ENCODE measurements around the gene CSNK2A1. TPM values are rescaled to one million over a fixed set of nuclear protein-coding genes. Genes with fewer than 3 reads are reported as not detected.

CSNK2A1 gene
- total RNA-seq, 4 donors from 2014 or later = 67.5 to 86.3 (median 78.9) TPM

GRCh38 chr20:504632-505075 is 38.9 kb downstream of the CSNK2A1 start:
- DNase-seq = no peak
- TF ChIP-seq CTCF (IDR thresholded peaks at IDR 0.05) = no peak
- TF ChIP-seq POLR2A (IDR thresholded peaks at IDR 0.05) = no peak

GRCh38 chr20:503048-503737 is 40.4 kb downstream of the CSNK2A1 start:
- Histone ChIP-seq H3K27ac (no peak overlapping the region), H3K9me3 (no peaks in the 10 kb centered on the region), H3K36me3 (peaks cover 21 to 98% (median 37%) of the 10 kb centered on the region in 3 donors), H3K27me3 (no peaks in the 10 kb centered on the region), H3K4me3 (no peak overlapping the region), H3K4me1 (peaks cover 0 to 13% (median 0%) of the 10 kb centered on the region in 3 donors)
- WGBS, 2 donors = 95 to 97% methylated on average over 11 of the region's 11 CpGs
- no peak for TF ChIP-seq POLR2A (IDR thresholded peaks at IDR 0.05)
- intact Hi-C loops (cut with DNase I) = no loop called here
- DNase-seq = no peak

More at GRCh38 chr20:504632-505075, 38.9 kb downstream of the CSNK2A1 start:
- H3K4me1 ChIP-seq = peaks cover 0 to 28% (median 0%) of the 10 kb centered on the region in 3 donors
- no peak overlapping the region for H3K4me3 ChIP-seq
- 52 to 79% methylated on average over 3 of the region's 3 CpGs for WGBS, 2 donors
- intact Hi-C loops (cut with DNase I) = no loop called here
- H3K27ac ChIP-seq = no peak overlapping the region
- no peaks in the 10 kb centered on the region for H3K9me3 ChIP-seq
- H3K27me3 ChIP-seq = no peaks in the 10 kb centered on the region
- peaks cover 13 to 88% (median 34%) of the 10 kb centered on the region in 3 donors for H3K36me3 ChIP-seq

GRCh38 chr20:497979-498378 is 45.6 kb downstream of the CSNK2A1 start:
- intact Hi-C loops (cut with DNase I) = no loop called here
- Histone ChIP-seq H3K27me3 (no peaks in the 10 kb centered on the region), H3K36me3 (peaks cover 11 to 94% (median 20%) of the 10 kb centered on the region in 3 donors), H3K4me3 (no peak overlapping the region), H3K27ac (no peak overlapping the region), H3K9me3 (no peaks in the 10 kb centered on the region), H3K4me1 (peaks cover 0 to 28% (median 5%) of the 10 kb centered on the region in 3 donors)
- WGBS, 2 donors = 92 to 100% methylated on average over 2 of the region's 2 CpGs
- DNase-seq = no peak
- TF ChIP-seq CTCF (IDR thresholded peaks at IDR 0.05) (no peak), POLR2A (IDR thresholded peaks at IDR 0.05) (no peak)

- no peak for DNase-seq
- intact Hi-C loops (cut with DNase I) = no loop called here
- Histone ChIP-seq H3K36me3 (peaks cover 12 to 94% (median 12%) of the 10 kb centered on the region in 3 donors), H3K4me3 (no peak overlapping the region), H3K9me3 (no peaks in the 10 kb centered on the region), H3K4me1 (peaks cover 0 to 28% (median 5%) of the 10 kb centered on the region in 3 donors), H3K27ac (peak overlapping the region in 3 of 4 donors; percentile 31 to 53 (median 45)), H3K27me3 (no peaks in the 10 kb centered on the region)
- WGBS, 2 donors = 31 to 40% methylated on average over 2 of the region's 2 CpGs
- TF ChIP-seq POLR2A (IDR thresholded peaks at IDR 0.05) (no peak), CTCF (IDR thresholded peaks at IDR 0.05) (no peak)
Observed at GRCh38 chr20:496126-496696, 47.4 kb downstream of the CSNK2A1 start.

GRCh38 chr20:492159-492558 is 51.4 kb downstream of the CSNK2A1 start:
- peaks cover 0 to 96% (median 34%) of the 10 kb centered on the region in 3 donors for H3K36me3 ChIP-seq
- no peak overlapping the region for H3K27ac ChIP-seq
- no peak for TF ChIP-seq POLR2A (IDR thresholded peaks at IDR 0.05)
- no peak for TF ChIP-seq CTCF (IDR thresholded peaks at IDR 0.05)
- intact Hi-C loops (cut with DNase I) = no loop called here
- DNase-seq = no peak
- WGBS, 2 donors = 95% methylated on average over 5 of the region's 5 CpGs
- peaks cover 0 to 26% (median 5%) of the 10 kb centered on the region in 3 donors for H3K4me1 ChIP-seq
- H3K9me3 ChIP-seq = no peaks in the 10 kb centered on the region
- no peaks in the 10 kb centered on the region for H3K27me3 ChIP-seq
- H3K4me3 ChIP-seq = no peak overlapping the region
